Measurements from ENCODE around the gene ASPA.
"Not testable (repeated sequence)": the region's sequence is repeated elsewhere in the genome, so short reads cannot be mapped to it uniquely, and the experiment has no call there.

Gene ASPA

DNA sequence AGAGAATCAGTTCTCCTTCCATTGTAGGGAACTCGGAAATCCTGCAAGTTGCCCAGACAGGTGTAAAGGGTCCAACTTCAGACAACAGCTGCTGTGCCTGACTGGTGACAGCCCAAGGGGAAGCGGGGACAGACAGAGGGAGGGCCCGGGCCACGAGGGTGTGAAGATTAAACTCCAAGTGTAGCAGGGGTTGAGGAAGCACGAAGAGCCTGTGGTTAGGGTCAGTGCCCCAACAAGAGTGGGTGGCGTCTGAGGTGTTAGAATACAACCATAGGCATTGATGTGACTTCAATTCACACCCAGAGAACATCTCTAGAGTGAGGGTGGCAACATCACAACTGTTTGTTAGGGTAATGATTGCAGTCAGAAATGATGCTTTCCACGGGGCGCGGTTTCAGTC, 39.1 kb downstream of the ASPA start:
- no peak overlapping the region for H3K4me3 ChIP-seq (ENCODE audit: low read depth, low read length)
- TF ChIP-seq, protein P1, sequence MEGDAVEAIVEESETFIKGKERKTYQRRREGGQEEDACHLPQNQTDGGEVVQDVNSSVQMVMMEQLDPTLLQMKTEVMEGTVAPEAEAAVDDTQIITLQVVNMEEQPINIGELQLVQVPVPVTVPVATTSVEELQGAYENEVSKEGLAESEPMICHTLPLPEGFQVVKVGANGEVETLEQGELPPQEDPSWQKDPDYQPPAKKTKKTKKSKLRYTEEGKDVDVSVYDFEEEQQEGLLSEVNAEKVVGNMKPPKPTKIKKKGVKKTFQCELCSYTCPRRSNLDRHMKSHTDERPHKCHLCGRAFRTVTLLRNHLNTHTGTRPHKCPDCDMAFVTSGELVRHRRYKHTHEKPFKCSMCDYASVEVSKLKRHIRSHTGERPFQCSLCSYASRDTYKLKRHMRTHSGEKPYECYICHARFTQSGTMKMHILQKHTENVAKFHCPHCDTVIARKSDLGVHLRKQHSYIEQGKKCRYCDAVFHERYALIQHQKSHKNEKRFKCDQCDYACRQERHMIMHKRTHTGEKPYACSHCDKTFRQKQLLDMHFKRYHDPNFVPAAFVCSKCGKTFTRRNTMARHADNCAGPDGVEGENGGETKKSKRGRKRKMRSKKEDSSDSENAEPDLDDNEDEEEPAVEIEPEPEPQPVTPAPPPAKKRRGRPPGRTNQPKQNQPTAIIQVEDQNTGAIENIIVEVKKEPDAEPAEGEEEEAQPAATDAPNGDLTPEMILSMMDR (IDR thresholded peaks at IDR 0.05; ENCODE audit: low read depth, low read length) = no peak

DNA sequence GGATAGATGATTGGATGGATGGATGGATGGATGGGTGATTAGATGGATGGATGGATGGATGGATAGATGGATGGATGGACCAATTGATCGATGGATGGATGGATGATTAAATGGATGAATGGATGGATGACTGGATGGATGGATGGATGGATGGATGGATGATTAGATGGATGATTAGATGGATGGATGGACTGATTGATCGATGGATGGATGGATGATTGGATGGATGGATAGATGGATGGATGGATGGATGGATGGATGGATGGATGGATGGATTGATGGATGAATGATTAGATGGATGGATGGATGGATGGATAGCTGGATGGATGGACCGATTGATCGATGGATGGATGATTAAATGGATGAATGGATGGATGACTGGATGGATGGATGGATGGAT, 43.7 kb downstream of the ASPA start:
- not testable (repeated sequence) for H3K4me3 ChIP-seq (ENCODE audit: low read depth, low read length)

DNA sequence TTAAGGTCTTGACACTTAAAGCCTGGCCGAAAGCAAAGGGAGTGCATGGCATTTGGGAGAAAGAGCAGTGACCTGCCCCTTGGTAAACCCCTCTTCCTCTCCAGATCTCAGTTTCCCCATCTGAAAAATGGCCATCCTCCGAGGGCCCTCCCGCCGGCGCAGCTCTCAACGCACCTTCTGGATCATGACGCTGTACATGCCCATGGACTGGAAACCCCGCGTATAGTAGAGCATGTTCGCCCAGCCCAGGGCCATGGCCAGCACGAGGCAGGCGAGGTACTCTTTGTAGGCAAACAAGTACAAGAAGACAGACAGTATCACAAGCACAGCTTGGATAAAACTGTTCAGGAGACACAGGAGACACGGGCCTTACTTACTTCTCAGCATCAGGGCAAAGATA, 48.2 kb downstream of the ASPA start:
- no peak overlapping the region for H3K4me3 ChIP-seq (ENCODE audit: low read depth, low read length)
- TF ChIP-seq, protein P1 (IDR thresholded peaks at IDR 0.05; ENCODE audit: low read depth, low read length) = no peak

DNA sequence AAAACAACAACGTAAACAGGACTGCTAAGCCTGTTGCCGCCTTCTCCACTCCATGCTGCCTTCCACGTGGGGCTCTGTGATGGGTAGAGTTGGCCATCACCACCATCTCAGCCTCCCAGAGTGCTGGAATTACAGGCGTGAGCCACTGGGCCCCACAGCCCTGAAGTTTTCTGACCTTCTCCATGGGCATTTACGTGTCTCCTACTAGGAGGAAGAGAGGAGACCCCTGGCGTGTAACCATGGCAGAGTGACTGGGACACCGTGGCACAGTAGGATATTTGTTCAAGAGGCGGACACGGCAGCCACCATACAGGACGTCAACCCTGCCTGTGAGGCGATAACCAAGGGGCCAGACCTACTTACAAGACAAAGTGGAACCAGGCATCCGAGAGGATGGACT, 50.7 kb downstream of the ASPA start:
- H3K4me3 ChIP-seq (ENCODE audit: low read depth, low read length) = no peak overlapping the region
- TF ChIP-seq, protein P1 (IDR thresholded peaks at IDR 0.05; ENCODE audit: low read depth, low read length) = no peak

DNA sequence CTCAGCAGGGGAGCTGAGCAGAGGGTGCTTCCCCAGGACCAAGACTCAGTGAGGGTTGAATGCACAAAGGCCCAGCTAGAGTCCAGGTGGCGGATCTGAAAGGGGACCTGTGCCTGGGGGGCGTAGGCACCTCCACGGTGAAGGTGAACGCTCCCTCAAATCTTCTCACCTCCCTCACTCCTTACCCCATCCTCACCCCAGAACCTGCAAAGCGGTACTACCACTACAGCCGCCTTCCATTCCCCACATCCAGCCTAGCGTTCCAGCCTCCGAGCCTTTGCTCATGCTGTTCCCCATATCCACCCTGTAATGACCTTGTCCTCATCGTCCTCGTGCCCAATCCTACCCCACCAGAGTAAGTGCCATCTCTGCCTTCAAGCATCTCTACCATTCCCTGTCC, 51.2 kb downstream of the ASPA start:
- no peak overlapping the region for H3K4me3 ChIP-seq (ENCODE audit: low read depth, low read length)
- TF ChIP-seq, protein P1 (IDR thresholded peaks at IDR 0.05; ENCODE audit: low read depth, low read length) = no peak

DNA sequence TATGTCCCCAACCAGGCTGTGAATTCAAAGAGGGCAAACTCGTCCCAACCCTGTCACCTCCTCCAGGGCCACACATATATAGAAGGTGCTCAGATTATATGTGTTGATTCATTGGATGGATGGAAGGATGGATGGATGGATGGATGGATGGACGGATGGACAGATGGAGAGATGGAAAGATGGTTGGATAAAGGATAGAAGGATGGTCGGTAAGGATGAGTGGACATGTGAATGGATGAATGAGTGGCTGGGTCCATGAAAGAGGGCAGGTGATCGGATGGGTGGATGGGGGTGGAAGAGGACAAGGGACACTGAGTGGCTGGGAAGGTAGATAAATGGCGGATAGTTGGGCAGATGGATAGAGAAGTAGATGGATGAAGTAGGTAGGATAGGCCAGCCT, 51.7 kb downstream of the ASPA start:
- no peak overlapping the region for H3K4me3 ChIP-seq (ENCODE audit: low read depth, low read length)
- TF ChIP-seq, protein P1 (IDR thresholded peaks at IDR 0.05; ENCODE audit: low read depth, low read length) = no peak

DNA sequence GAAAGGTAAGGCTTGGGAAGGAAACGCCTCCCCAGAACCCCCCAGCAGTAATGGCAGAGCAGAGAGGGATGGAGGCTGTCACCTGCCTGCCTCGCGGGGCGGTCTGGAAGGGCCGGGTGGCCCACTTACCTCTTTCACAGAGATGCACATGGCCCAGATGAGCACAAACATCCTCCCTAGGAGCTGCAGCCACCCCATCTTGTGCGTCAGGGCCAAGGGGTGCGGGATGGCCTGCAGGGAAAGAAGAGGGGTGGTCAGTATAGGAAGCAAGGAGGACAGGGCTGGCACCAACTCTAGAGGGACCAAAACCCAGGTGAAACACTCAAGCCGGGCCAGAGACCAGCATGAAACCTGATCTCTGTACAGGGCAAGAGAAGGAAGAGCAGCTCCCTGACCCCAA, 52.1 kb downstream of the ASPA start:
- TF ChIP-seq, protein P1 (IDR thresholded peaks at IDR 0.05; ENCODE audit: low read depth, low read length) = no peak
- no peak overlapping the region for H3K4me3 ChIP-seq (ENCODE audit: low read depth, low read length)

DNA sequence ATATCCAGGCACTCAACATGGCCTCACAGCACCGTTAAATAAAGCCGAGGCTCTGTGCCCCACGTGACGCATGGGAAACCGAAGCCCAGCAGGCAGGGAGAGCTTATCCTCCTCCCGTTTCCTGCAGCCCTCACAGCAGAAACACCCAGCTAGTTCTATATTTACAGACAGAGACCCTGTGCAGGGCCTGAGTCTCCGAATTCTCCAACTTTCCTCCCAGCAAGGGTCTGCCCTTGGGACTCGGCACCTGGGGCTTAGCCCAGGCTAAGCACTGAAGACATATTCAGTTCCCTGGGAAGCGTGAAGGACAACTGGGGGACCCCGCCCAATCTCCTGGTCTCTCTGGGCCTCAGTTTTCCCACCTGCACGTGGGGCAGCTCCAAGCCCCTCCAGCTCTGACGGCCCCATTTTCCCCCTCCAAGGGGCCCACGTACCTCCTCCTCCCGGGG, 52.6 kb downstream of the ASPA start:
- TF ChIP-seq, protein P1 (IDR thresholded peaks at IDR 0.05; ENCODE audit: low read depth, low read length) = no peak

More for the DNA sequence above, 52.6 kb downstream of the ASPA start:
- H3K4me3 ChIP-seq (ENCODE audit: low read depth, low read length) = no peak overlapping the region

Data from WI38 (cell line).